IPS-20b (cell line): ENCODE data around the gene SSBP3.

Experiments
- H3K27ac ChIP-seq: one replicate; pipeline ENCODE4 v1.5.1; 2013; ENCODE audit warnings: low read length
- H3K27me3 ChIP-seq: 2 replicates; pipeline ENCODE4 v1.6.1; 2013; ENCODE audit warnings: mild to moderate bottlenecking, low read length, inconsistent platforms; ENCODE audit not compliant: insufficient read depth
- H3K36me3 ChIP-seq: 2 replicates; pipeline ENCODE4 v1.6.1; 2013; ENCODE audit warnings: low read depth, mild to moderate bottlenecking, inconsistent platforms, low read length, moderate library complexity; ENCODE audit not compliant: insufficient read depth
- H3K4me1 ChIP-seq: 2 replicates; pipeline ENCODE4 v1.6.1; 2013; ENCODE audit warnings: mild to moderate bottlenecking, control low read depth, inconsistent platforms, low read length, moderate library complexity; ENCODE audit not compliant: insufficient read depth
- H3K4me3 ChIP-seq: 2 replicates; pipeline ENCODE4 v1.5.1; 2013; ENCODE audit warnings: mild to moderate bottlenecking, low read length, inconsistent platforms
- H3K9ac ChIP-seq: 2 replicates; pipeline ENCODE4 v1.6.1; 2013; ENCODE audit warnings: low read depth, mild to moderate bottlenecking, inconsistent platforms, low read length, moderate library complexity
- H3K9me3 ChIP-seq: 2 replicates; pipeline ENCODE4 v1.6.1; 2013; ENCODE audit warnings: mild to moderate bottlenecking, low read depth, low read length, inconsistent platforms; ENCODE audit not compliant: insufficient read depth

SSBP3 gene

DNA sequence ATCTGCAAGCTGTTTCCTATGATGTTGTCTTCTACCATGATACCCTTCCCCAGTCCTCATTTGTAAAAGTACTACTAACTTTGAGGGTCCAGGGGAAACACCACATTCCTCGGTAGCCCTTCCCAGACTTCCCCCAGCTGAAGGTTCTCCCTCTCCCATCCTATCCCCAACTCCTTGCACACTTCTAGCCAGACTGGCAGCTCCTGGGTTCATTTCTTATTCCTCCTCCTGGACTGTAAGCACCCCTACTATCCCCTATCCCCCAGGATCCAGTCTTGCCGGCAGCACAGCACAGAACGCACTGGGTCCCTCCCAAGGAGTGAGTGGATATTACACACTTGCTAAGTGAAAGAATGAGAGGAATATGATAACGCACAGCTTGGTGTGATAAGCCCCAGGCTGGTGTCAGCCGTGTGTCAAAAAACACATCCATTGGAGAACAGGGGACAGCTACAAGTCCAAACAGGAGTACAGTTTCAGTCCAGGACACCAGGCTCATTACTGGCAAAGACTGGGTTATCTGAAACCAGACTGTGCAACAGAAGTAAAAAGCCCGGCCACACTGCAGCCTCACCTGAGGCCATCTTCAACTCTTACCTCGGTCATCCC is 100.2 kb downstream of the SSBP3 start:
- H3K9ac ChIP-seq = no peak overlapping the region
- peaks cover 24% of the 10 kb centered on the region for H3K4me1 ChIP-seq
- no peak overlapping the region for H3K27ac ChIP-seq

DNA sequence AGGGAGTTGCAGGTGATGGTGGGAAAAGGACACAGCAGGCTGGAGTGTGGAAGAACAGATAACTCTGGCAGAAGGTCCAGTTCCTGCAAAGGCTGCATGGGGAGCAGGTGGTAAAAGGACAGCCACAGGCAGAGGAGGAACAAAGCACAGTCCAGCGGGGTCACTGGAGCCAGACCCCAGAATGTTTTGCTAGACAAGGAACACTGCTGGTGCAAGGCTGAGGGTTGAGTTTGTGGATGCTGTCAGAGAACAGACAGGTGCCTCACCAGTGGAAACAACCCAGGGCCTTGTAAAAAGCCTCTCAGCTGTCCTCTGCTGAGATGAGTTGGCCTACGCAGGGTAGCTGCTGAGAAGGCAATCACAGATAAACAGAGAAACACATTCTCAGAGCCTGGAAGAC is 101.7 kb downstream of the SSBP3 start:
- Histone ChIP-seq H3K36me3 (no peaks in the 10 kb centered on the region), H3K4me3 (no peak overlapping the region), H3K4me1 (peaks cover 15% of the 10 kb centered on the region), H3K9ac (no peak overlapping the region), H3K9me3 (no peaks in the 10 kb centered on the region), H3K27me3 (no peaks in the 10 kb centered on the region), H3K27ac (no peak overlapping the region)

More for the DNA sequence above, 100.2 kb downstream of the SSBP3 start:
- H3K36me3 ChIP-seq = no peaks in the 10 kb centered on the region
- no peaks in the 10 kb centered on the region for H3K9me3 ChIP-seq
- H3K4me3 ChIP-seq = no peak overlapping the region
- H3K27me3 ChIP-seq = no peaks in the 10 kb centered on the region

GRCh38 chr1:54302951-54303843 is 103.0 kb downstream of the SSBP3 start:
- Histone ChIP-seq H3K9me3 (no peaks in the 10 kb centered on the region), H3K9ac (no peak overlapping the region), H3K4me3 (no peak overlapping the region), H3K36me3 (no peaks in the 10 kb centered on the region), H3K27ac (no peak overlapping the region), H3K4me1 (peaks cover 8% of the 10 kb centered on the region), H3K27me3 (no peaks in the 10 kb centered on the region)

GRCh38 chr1:54302549-54302948 is 103.6 kb downstream of the SSBP3 start:
- no peak overlapping the region for H3K9ac ChIP-seq
- H3K9me3 ChIP-seq = no peaks in the 10 kb centered on the region
- no peak overlapping the region for H3K27ac ChIP-seq
- peaks cover 8% of the 10 kb centered on the region for H3K4me1 ChIP-seq
- no peaks in the 10 kb centered on the region for H3K36me3 ChIP-seq
- H3K4me3 ChIP-seq = no peak overlapping the region
- no peaks in the 10 kb centered on the region for H3K27me3 ChIP-seq

DNA sequence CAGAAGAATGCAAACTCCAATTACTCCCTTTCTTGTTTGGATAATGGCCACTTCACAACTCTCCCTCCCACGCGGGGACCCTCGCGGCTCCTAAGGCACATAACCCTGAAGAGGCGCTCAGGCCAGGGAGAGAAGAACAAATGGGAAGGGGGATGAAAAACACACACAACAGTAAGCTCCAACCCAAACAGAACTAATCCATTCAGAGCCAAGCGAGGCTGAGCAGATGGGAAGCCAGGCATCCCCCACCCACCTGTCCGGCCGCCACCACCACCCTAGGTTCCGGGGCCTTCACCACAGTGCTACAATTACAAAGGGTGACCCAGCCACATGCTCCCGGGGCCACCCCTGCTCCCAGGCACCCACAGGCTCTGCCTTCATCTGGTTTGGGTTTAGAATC is 104.7 kb downstream of the SSBP3 start:
- no peaks in the 10 kb centered on the region for H3K9me3 ChIP-seq
- no peak overlapping the region for H3K9ac ChIP-seq
- no peaks in the 10 kb centered on the region for H3K36me3 ChIP-seq
- H3K4me1 ChIP-seq = peaks cover 3% of the 10 kb centered on the region
- H3K27me3 ChIP-seq = no peaks in the 10 kb centered on the region
- H3K27ac ChIP-seq = no peak overlapping the region
- no peak overlapping the region for H3K4me3 ChIP-seq

- no peaks in the 10 kb centered on the region for H3K36me3 ChIP-seq
- no peak overlapping the region for H3K9ac ChIP-seq
- H3K4me3 ChIP-seq = no peak overlapping the region
- no peaks in the 10 kb centered on the region for H3K27me3 ChIP-seq
- peaks cover 4% of the 10 kb centered on the region for H3K4me1 ChIP-seq
- H3K9me3 ChIP-seq = no peaks in the 10 kb centered on the region
- no peak overlapping the region for H3K27ac ChIP-seq
These were observed 105.8 kb downstream of the SSBP3 start for GRCh38 chr1:54300401-54300800.

DNA sequence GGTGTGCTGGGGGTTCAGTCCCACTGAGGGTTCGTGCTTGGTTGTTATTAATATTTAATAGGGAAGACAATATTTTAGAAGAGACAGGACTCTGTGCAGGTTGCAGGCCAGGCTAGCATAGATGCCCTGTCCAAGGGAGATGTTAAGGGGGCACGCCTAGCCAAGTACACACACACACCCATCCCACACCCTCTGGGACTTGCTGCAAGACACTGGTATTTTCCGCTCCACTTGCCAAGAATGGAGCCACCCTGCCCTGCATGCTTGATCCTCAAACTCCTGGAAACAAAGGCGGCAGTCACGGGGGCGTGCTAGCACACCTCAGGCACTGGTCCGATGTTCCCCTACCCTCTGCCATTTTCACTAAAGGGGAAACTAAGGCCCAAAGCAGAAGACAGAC is 107.2 kb downstream of the SSBP3 start:
- Histone ChIP-seq H3K4me3 (no peak overlapping the region), H3K27me3 (no peaks in the 10 kb centered on the region), H3K4me1 (peaks cover 16% of the 10 kb centered on the region), H3K36me3 (no peaks in the 10 kb centered on the region), H3K27ac (no peak overlapping the region), H3K9me3 (no peaks in the 10 kb centered on the region), H3K9ac (no peak overlapping the region)

DNA sequence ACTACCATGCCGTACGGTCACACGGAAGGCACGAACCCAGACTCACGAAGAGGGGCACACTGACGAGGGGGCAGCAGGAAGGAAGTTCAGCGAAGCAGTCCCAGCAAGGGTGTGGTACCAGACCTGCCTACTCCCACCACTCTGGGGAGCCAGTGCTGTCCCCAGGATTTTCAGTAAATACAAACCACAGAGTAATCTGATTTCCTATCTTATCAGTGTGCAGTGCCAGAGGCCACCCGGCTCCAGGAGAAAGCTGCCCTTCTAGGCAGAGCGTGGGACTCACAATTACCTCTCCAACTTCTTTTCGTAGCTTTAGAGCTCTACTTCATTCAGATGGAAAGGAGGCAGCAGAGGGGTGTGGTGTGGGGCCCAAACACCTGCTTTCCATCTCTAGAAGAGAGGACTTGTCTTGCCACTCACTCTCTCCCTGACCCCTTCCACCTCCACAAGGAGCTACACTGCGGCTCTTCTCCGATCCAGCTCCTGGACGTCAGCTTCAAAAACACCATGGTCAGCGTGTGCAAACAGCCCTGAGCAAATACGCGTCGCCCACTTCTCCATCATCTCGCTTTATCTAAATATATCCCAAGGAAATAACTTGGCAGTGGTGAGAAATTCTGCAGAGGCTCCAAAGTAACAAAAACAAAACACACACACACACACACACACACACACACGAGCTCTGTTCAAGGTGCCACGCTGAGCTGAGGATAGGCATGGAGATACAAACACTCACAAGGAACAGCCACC is 107.7 kb downstream of the SSBP3 start:
- no peak overlapping the region for H3K9ac ChIP-seq
- no peak overlapping the region for H3K27ac ChIP-seq
- H3K27me3 ChIP-seq = no peaks in the 10 kb centered on the region
- H3K4me1 ChIP-seq = peaks cover 16% of the 10 kb centered on the region
- no peaks in the 10 kb centered on the region for H3K9me3 ChIP-seq
- no peak overlapping the region for H3K4me3 ChIP-seq
- no peaks in the 10 kb centered on the region for H3K36me3 ChIP-seq

DNA sequence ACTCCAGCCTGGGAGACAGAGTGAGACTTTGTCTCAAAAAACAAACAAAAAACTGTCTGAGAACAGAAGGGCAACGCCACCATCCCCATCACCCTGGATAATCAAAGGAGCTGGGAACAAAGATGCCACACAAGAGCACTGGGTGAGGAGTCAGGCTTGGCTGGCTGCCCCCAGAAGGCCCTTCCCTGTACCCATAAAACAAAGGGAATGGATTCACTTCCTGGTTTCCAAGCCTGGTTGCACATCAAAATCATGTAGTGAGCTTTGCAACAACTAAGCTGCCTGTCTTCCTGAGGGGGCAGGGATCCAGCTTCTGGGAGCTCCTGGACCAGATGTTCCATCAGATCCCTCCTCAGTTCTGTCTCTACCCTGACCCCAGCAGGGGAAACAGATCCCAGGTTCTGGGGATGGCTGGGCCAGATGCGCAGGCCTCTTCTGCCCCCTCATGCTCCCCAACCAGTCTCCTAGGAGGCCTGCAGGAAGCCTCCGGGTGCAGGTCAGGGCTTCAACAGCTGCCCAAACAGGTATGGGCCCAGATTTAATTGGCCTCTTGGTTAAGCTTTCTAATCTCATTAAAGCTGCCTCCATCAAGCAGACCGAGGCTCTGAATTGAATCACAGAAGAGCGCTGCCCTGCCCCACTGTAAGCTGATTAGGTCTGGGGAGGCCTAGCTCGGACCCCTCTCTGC is 108.5 kb downstream of the SSBP3 start:
- H3K27ac ChIP-seq = no peak overlapping the region
- H3K27me3 ChIP-seq = no peaks in the 10 kb centered on the region
- no peaks in the 10 kb centered on the region for H3K9me3 ChIP-seq
- H3K4me3 ChIP-seq = no peak overlapping the region
- no peak overlapping the region for H3K9ac ChIP-seq
- peaks cover 20% of the 10 kb centered on the region for H3K4me1 ChIP-seq
- no peaks in the 10 kb centered on the region for H3K36me3 ChIP-seq

DNA sequence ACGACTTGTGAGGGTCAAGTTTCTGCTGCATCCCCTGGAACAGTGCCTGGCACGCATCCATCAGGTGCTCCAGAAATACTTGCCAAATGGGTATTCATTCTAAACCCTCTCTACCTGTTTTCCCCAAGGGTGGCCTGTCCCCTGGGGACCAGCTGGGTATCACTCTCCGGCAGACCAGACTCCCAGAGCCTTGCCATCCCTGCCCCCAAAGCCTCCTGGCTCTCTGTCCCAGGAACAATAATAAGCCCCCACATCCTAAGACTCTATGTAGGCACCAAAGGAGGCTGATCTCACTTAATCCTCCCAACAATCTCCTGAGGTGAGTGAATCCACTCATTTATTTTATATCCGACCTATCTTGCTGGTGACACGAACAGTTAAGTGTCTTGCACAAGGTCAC is 109.5 kb downstream of the SSBP3 start:
- no peaks in the 10 kb centered on the region for H3K27me3 ChIP-seq
- peaks cover 26% of the 10 kb centered on the region for H3K4me1 ChIP-seq
- H3K4me3 ChIP-seq = no peak overlapping the region
- no peaks in the 10 kb centered on the region for H3K36me3 ChIP-seq
- no peak overlapping the region for H3K27ac ChIP-seq
- no peaks in the 10 kb centered on the region for H3K9me3 ChIP-seq
- no peak overlapping the region for H3K9ac ChIP-seq

GRCh38 chr1:54294887-54295286 is 111.3 kb downstream of the SSBP3 start:
- H3K4me3 ChIP-seq = no peak overlapping the region
- no peaks in the 10 kb centered on the region for H3K9me3 ChIP-seq
- no peak overlapping the region for H3K9ac ChIP-seq
- H3K4me1 ChIP-seq = peaks cover 29% of the 10 kb centered on the region
- no peaks in the 10 kb centered on the region for H3K27me3 ChIP-seq
- no peaks in the 10 kb centered on the region for H3K36me3 ChIP-seq
- H3K27ac ChIP-seq = no peak overlapping the region
